ENCODE measurements around the gene MS4A4A.

MS4A4A gene

GRCh38 chr11:60326955-60327354, 46.5 kb downstream of the MS4A4A start, which contains the start of gene MS4A6E:
MS4A6E (plus strand) TSS chr11:60327255; CDS start chr11:60334896, 7,641 bp downstream.
- H3K4me1 ChIP-seq (ENCODE audit: control insufficient read depth, low read length), result no peaks in the 10 kb centered on the region
- no peaks in the 10 kb centered on the region for H3F3A ChIP-seq (ENCODE audit: control insufficient read depth, insufficient read depth)
- no peak within 1 kb of the TSS for H3K27ac ChIP-seq (ENCODE audit: low read depth, low read length)
- no peaks in the 10 kb centered on the region for H3K79me2 ChIP-seq (ENCODE audit: control insufficient read depth, low read length)
- no peaks in the 10 kb centered on the region for H3K9me2 ChIP-seq (replicated peaks; ENCODE audit: control insufficient read depth, low read length)
- no peak within 1 kb of the TSS for H3K4me2 ChIP-seq (ENCODE audit: low read length)
- H3K9me3 ChIP-seq (ENCODE audit: control insufficient read depth, insufficient read depth, low read length), result peaks cover 8% of the 10 kb centered on the region; the same call in 1 of the 2 replicates
- H3K36me3 ChIP-seq (ENCODE audit: control insufficient read depth, low read length), result no peaks in the 10 kb centered on the region
- H3K27me3 ChIP-seq (ENCODE audit: control insufficient read depth, low read length), result no peaks in the 10 kb centered on the region
- H4K20me1 ChIP-seq (ENCODE audit: control insufficient read depth, insufficient read depth, low read depth, low read length), result no peaks in the 10 kb centered on the region
- H3K4me3 ChIP-seq (ENCODE audit: low read length), result no peak within 1 kb of the TSS
- TF ChIP-seq CTCF (IDR thresholded peaks at IDR 0.05; ENCODE audit: low read depth, low read length, poor library complexity, severe bottlenecking), result no peak
- TF ChIP-seq EZH2phosphoT487 (IDR thresholded peaks at IDR 0.05; ENCODE audit: borderline replicate concordance, low read length), result no peak

GRCh38 chr11:60328460-60328859, 48.0 kb downstream of the MS4A4A start:
- Histone ChIP-seq H3K9me3 (ENCODE audit: control insufficient read depth, insufficient read depth, low read length) (peaks cover 8% of the 10 kb centered on the region; the same call in 1 of the 2 replicates), H4K20me1 (ENCODE audit: control insufficient read depth, insufficient read depth, low read depth, low read length) (no peaks in the 10 kb centered on the region), H3K4me1 (ENCODE audit: control insufficient read depth, low read length) (no peaks in the 10 kb centered on the region), H3K4me3 (ENCODE audit: low read length) (no peak overlapping the region), H3K27ac (ENCODE audit: low read depth, low read length) (no peak overlapping the region), H3K9me2 (replicated peaks; ENCODE audit: control insufficient read depth, low read length) (no peaks in the 10 kb centered on the region), H3K4me2 (ENCODE audit: low read length) (no peak overlapping the region), H3F3A (ENCODE audit: control insufficient read depth, insufficient read depth) (no peaks in the 10 kb centered on the region), H3K36me3 (ENCODE audit: control insufficient read depth, low read length) (no peaks in the 10 kb centered on the region), H3K27me3 (ENCODE audit: control insufficient read depth, low read length) (no peaks in the 10 kb centered on the region), H3K79me2 (ENCODE audit: control insufficient read depth, low read length) (no peaks in the 10 kb centered on the region)
- TF ChIP-seq EZH2phosphoT487 (IDR thresholded peaks at IDR 0.05; ENCODE audit: borderline replicate concordance, low read length) (no peak), CTCF (IDR thresholded peaks at IDR 0.05; ENCODE audit: low read depth, low read length, poor library complexity, severe bottlenecking) (no peak)

GRCh38 chr11:60332846-60333245, 52.4 kb downstream of the MS4A4A start:
- Histone ChIP-seq H3K4me3 (ENCODE audit: low read length) (no peak overlapping the region), H3K27ac (ENCODE audit: low read depth, low read length) (no peak overlapping the region), H3F3A (ENCODE audit: control insufficient read depth, insufficient read depth) (no peaks in the 10 kb centered on the region), H3K27me3 (ENCODE audit: control insufficient read depth, low read length) (no peaks in the 10 kb centered on the region), H3K9me3 (ENCODE audit: control insufficient read depth, insufficient read depth, low read length) (no peaks in the 10 kb centered on the region), H3K79me2 (ENCODE audit: control insufficient read depth, low read length) (no peaks in the 10 kb centered on the region), H3K36me3 (ENCODE audit: control insufficient read depth, low read length) (no peaks in the 10 kb centered on the region), H4K20me1 (ENCODE audit: control insufficient read depth, insufficient read depth, low read depth, low read length) (no peaks in the 10 kb centered on the region), H3K4me1 (ENCODE audit: control insufficient read depth, low read length) (no peaks in the 10 kb centered on the region), H3K9me2 (replicated peaks; ENCODE audit: control insufficient read depth, low read length) (no peaks in the 10 kb centered on the region), H3K4me2 (ENCODE audit: low read length) (no peak overlapping the region)
- TF ChIP-seq CTCF (IDR thresholded peaks at IDR 0.05; ENCODE audit: low read depth, low read length, poor library complexity, severe bottlenecking) (no peak), EZH2phosphoT487 (IDR thresholded peaks at IDR 0.05; ENCODE audit: borderline replicate concordance, low read length) (no peak)
